HepG2 (cell line): ENCODE results near the gene TMEM134. TPM values are rescaled to one million over a fixed set of nuclear protein-coding genes. Genes with fewer than 3 reads are reported as not detected.

Experiments
- ARNTL ChIP-seq: sonication (generic); formaldehyde crosslinking; IDR thresholded peaks from 2 replicates; pipeline ENCODE4 v1.4.0; 2020; ENCODE audit warnings: mild to moderate bottlenecking, missing genetic modification reagents
- ATF2 ChIP-seq: sonication (generic); formaldehyde crosslinking; IDR thresholded peaks from 2 replicates; pipeline ENCODE4 v1.4.0; 2020; ENCODE audit warnings: missing genetic modification reagents
- CBX2 ChIP-seq, 2 experiments: fragments of 200-600 bp in 1 of 2; sonication (generic); formaldehyde crosslinking in 1 of 2; IDR thresholded peaks; 2 replicates each; pipeline versions ENCODE4 v1.7.0 to v1.8.1; 2018 to 2022; ENCODE audit warnings: low read depth in 2 of 2, low read length in 1 of 2, mild to moderate bottlenecking in 1 of 2, missing genetic modification reagents in 1 of 2
- E2F1 ChIP-seq: sonication (generic); formaldehyde crosslinking; IDR thresholded peaks from 2 replicates; pipeline ENCODE4 v1.5.0; 2020; ENCODE audit warnings: missing genetic modification reagents
- GATA4 ChIP-seq: sonication (generic); IDR thresholded peaks from 2 replicates; pipeline ENCODE4 v1.6.1; 2016; ENCODE audit warnings: antibody characterized with exemption, low read depth, borderline replicate concordance
- MAZ ChIP-seq, 2 experiments: sonication (generic) in 1 of 2; formaldehyde crosslinking in 1 of 2; IDR thresholded peaks; 2 replicates each; pipeline versions ENCODE4 v1.5.0 to v1.6.1; 2012 to 2020; ENCODE audit warnings: low read depth in 2 of 2, mild to moderate bottlenecking in 2 of 2, borderline replicate concordance in 1 of 2, improper control_type of control experiment in 1 of 2, low read length in 1 of 2, missing genetic modification reagents in 1 of 2, moderate library complexity in 1 of 2
- MLXIP ChIP-seq: sonication (generic); formaldehyde crosslinking; IDR thresholded peaks from 2 replicates; pipeline ENCODE4 v1.9.0; 2021; ENCODE audit warnings: missing genetic modification reagents, borderline replicate concordance
- MNT ChIP-seq: fragments of 450-650 bp; IDR thresholded peaks from 2 replicates; pipeline ENCODE4 v1.6.1; 2016
- NFRKB ChIP-seq: fragments of 450-650 bp; IDR thresholded peaks from 2 replicates; pipeline ENCODE4 v1.6.1; 2017
- RNF219 ChIP-seq: sonication (generic); formaldehyde crosslinking; IDR thresholded peaks from 2 replicates; pipeline ENCODE4 v1.5.0; 2020; ENCODE audit warnings: mild to moderate bottlenecking, missing genetic modification reagents
- SSRP1 ChIP-seq: IDR thresholded peaks from 2 replicates; pipeline ENCODE4 v1.6.1; 2016; ENCODE audit warnings: control low read depth
- ZBTB7A ChIP-seq: sonication (generic); formaldehyde crosslinking; IDR thresholded peaks from 2 replicates; pipeline ENCODE4 v1.8.0; 2022; ENCODE audit warnings: mild to moderate bottlenecking, missing genetic modification reagents
- ZNF10 ChIP-seq: sonication (generic); formaldehyde crosslinking; IDR thresholded peaks from 2 replicates; pipeline ENCODE4 v1.4.0; 2020; ENCODE audit warnings: mild to moderate bottlenecking, low read depth, missing genetic modification reagents, borderline replicate concordance
- ZNF292 ChIP-seq: sonication (generic); formaldehyde crosslinking; IDR thresholded peaks from 2 replicates; pipeline ENCODE4 v1.8.1; 2022; ENCODE audit warnings: mild to moderate bottlenecking, low read depth, missing genetic modification reagents, borderline replicate concordance
- ZNF431 ChIP-seq: sonication (generic); formaldehyde crosslinking; IDR thresholded peaks from 2 replicates; pipeline ENCODE4 v1.9.0; 2022; ENCODE audit warnings: missing genetic modification reagents, low read depth, mild to moderate bottlenecking, borderline replicate concordance
- ZNF496 ChIP-seq: sonication (generic); formaldehyde crosslinking; IDR thresholded peaks from 2 replicates; pipeline ENCODE4 v1.8.1; 2023; ENCODE audit warnings: mild to moderate bottlenecking, moderate library complexity, missing genetic modification reagents; ENCODE audit not compliant: insufficient replicate concordance
- ZNF672 ChIP-seq: sonication (generic); formaldehyde crosslinking; IDR thresholded peaks from 2 replicates; pipeline ENCODE4 v1.8.1; 2022; ENCODE audit warnings: missing genetic modification reagents
- ZNF678 ChIP-seq: sonication (generic); formaldehyde crosslinking; IDR thresholded peaks from 2 replicates; pipeline ENCODE4 v1.4.0; 2020; ENCODE audit warnings: mild to moderate bottlenecking, missing genetic modification reagents
- ZNF709 ChIP-seq: sonication (generic); formaldehyde crosslinking; IDR thresholded peaks from 2 replicates; pipeline ENCODE4 v1.5.0; 2020; ENCODE audit warnings: mild to moderate bottlenecking, missing genetic modification reagents
- polyA plus RNA-seq, 8 experiments: library from polyadenylated mRNA; depleted of rRNA in 3 of 8; stranded (reverse) in 7 of 8; unstranded in 1 of 8; fragments of >200 nt; fragmentation: Illumina TruSeq in 4 of 8; extraction: Trizol in 4 of 8; gene quantifications; 2 replicates each; pipeline versions ENCODE4 v1.2.1 to v1.2.3, GENCODE V29; 2011 to 2016; ENCODE audit warnings: low read depth in 4 of 8, missing spikeins in 1 of 8, mixed read lengths in 1 of 8; ENCODE audit not compliant: insufficient read depth in 1 of 8
- total RNA-seq, 5 experiments: library from RNA; depleted of rRNA; stranded (reverse); fragments of >200 nt; fragmentation: Illumina TruSeq; extraction: Trizol; gene quantifications; 2 replicates each; pipeline ENCODE4 v1.2.3, GENCODE V29; 2016; ENCODE audit warnings: low read depth in 1 of 5

TMEM134 gene
- total and polyA plus RNA-seq, 2 of the 13 experiments (the other 11 are each of a cell fraction or from before 2014, with no cell fraction given) = 6.9 to 26.9 TPM

- no peak for TF ChIP-seq RNF219 (CRISPR knock-in tag)
- peak; percentile 51 for TF ChIP-seq MNT
- no peak; the same call in 1 of the 2 replicates for TF ChIP-seq ARNTL (CRISPR knock-in tag)
- no peak for TF ChIP-seq ATF2 (CRISPR knock-in tag)
- peak; percentile 48; the same call in 1 of the 2 replicates for TF ChIP-seq GATA4
- TF ChIP-seq CBX2 (IDR thresholded peaks at IDR 0.05; ENCODE audit: low read depth, low read length) = no peak
- TF ChIP-seq CBX2 (CRISPR knock-in tag; IDR thresholded peaks at IDR 0.05; ENCODE audit: low read depth) = no peak
- no peak for TF ChIP-seq SSRP1 (CRISPR knock-in tag)
- no peak for TF ChIP-seq ZNF496
- TF ChIP-seq ZNF10 = no peak
- TF ChIP-seq MLXIP (CRISPR knock-in tag) = no peak
- no peak for TF ChIP-seq ZNF678 (CRISPR knock-in tag)
- no peak for TF ChIP-seq ZNF292 (CRISPR knock-in tag)
- TF ChIP-seq MAZ (IDR thresholded peaks at IDR 0.05; ENCODE audit: borderline replicate concordance, low read depth, low read length) = no peak
- no peak; the same call in 1 of the 2 replicates for TF ChIP-seq MAZ (CRISPR knock-in tag; IDR thresholded peaks at IDR 0.05; ENCODE audit: low read depth)
- 0 out of 2 replicates have a peak, but pooled peaks have one; percentile 79 for TF ChIP-seq E2F1
- no peak for TF ChIP-seq ZBTB7A (CRISPR knock-in tag)
- no peak for TF ChIP-seq NFRKB
- TF ChIP-seq ZNF709 (CRISPR knock-in tag) = peak; percentile 78; the same call in 1 of the 2 replicates
- no peak for TF ChIP-seq ZNF431 (CRISPR knock-in tag)
- TF ChIP-seq ZNF672 (CRISPR knock-in tag) = no peak
These were observed 38.9 kb upstream of the TMEM134 start, which contains the start of gene CDK2AP2 (continued) for GRCh38 chr11:67507864-67508485.
